CD4-positive, alpha-beta T cell treated with Interleukin-1 beta for 1 hour (primary cell): Measurements from ENCODE around the gene PLET1.

ENCODE experiments used
- DNase-seq, 2 donors: peaks; one replicate each; pipeline ENCODE4 v3.0.0-alpha.2; 2020 to 2022

PLET1 gene

DNA sequence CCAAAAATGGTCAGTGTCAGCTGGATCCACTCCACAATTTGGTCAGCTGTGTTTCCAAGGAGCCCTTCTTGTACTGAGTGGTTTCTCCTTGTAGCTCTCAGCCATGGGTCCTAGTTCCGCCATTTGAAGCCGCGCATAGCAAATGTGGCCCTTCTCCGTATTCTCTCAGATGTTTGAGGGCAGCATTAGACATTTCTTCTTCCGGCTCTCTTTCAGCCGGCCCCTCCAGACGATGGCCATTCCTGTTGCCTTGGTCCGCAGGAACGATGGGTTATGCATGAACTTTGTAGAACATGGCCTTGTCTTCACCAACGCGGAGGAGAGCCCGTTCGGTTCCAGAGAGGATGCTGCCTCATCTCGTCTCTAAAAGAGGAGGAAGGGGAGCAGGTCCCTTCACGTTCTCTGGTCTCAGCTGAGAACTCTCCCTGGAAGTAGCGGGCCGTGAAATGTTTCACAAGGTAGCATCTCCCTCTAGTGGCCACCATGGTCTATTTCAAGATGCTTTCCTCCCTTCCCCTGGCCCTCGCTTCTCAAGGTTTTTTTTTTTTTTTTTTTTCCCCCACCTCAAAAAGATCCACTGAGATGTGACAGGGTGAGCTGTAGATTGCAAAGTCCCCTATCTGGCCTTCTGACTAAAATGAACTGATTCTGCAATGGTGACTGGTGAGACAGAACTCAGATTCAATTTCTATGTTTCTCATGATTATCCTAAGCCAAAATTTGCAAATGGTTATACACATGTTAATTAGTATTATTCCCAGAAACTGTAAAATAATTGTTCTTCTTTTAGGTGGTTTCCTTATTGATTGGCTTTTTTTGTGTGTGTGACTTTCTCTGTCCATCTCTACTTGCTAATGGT is 19.8 kb upstream of the PLET1 start:
- peak; percentile 74 to 83 for DNase-seq

DNA sequence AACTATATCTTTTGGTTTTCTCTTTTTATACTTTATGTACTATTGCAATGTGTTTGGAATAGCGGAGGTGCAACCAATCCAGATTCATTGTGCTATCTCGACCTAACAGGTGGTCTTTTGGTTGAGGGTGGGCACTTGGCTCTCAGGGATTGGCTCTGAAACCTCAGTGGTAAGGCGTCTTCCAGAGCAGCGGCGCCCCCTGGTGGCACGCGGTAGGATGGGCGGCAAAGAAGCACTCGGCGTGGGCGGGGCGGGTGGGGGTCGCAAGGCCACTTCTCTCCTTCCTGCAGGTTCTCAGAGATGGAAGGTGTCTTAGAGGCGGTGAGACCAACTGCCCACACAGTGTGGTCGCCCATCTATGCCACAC is 19.2 kb upstream of the PLET1 start:
- DNase-seq, result peak; percentile 71 to 75

GRCh38 chr11:112278803-112279202 is 18.1 kb upstream of the PLET1 start:
- DNase-seq, result no peak

DNA sequence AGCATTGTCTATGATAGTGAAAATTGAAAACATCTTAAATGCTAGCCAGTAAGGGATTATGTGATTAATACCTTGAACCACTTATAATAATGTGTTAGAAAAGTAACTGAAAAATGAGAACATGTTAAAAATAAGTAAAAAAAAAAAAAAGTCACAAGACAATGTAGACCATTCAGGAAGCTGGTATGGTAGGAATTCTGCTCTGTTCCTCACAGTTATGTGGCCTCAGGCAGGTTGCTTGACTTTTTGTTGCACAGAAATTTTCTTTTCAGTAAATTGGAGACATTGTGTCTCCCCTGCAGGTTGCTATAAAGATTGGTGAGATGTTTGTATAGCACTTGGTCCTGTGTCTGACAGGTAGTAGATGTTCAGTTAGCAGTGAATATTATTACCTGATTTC is 17.3 kb upstream of the PLET1 start:
- no peak for DNase-seq

- no peak for DNase-seq
Measured at GRCh38 chr11:112277029-112277428, 16.4 kb upstream of the PLET1 start.

DNA sequence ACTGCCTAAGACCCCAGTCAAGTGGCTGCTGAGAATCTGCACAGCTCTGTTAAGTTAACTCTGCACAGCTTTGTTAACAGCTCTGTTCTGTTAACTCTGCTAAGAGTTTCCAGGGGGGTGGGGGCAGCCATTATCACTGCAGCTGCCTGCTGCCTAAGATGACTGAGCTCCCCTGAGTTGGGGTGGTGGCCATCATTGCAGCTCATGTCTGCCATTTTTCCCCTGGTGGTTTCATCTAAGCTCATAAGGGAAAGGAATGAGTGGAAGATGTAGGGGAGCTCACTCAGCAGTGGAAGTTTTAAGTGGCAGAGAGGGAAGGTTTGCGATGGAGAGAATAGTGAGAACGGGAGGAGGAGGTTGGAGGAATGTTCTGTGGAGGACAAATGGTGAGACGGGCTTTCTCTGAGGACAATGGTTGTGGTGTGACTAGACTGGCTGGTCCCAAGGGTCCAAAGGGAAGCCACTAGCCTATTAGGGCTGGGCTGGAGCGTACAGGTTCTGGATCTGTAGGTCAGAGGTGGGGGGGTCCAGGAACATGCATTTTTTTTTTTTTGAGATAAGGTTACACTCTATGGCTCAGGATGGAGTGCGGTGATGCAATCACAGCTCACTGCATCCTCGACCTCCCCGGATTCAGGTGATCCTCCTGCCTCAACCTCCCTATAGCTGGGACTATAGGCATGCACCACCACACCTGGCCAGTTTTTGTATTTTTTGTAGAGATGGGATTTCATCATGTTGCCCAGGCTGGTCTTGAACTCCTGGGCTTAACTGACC is 13.5 kb upstream of the PLET1 start:
- DNase-seq, result no peak

DNA sequence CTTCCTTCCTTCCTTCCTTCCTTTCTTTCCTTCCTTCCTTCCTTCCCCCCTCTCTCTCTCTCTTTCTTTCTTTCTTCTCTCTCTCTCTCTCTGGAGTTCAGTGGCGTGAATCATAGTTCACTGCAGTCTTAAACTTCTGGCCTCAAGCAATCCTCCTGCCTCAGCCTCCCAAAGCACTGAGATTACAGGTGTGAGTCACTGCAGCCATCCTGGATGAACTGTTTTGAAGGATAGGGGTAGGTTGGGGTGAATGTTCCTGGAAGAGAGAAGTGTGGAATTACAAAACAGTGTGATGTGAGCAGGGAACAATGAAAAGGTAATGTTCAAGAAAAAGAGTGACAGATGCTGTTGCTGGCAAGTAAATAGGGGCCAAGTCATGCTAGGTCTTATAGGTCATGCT is 12.4 kb upstream of the PLET1 start:
- DNase-seq, result no peak

- no peak for DNase-seq
Measured at GRCh38 chr11:112271242-112271641, 10.6 kb upstream of the PLET1 start.

- DNase-seq, result no peak
Measured at GRCh38 chr11:112270551-112271180, 10.0 kb upstream of the PLET1 start.

DNA sequence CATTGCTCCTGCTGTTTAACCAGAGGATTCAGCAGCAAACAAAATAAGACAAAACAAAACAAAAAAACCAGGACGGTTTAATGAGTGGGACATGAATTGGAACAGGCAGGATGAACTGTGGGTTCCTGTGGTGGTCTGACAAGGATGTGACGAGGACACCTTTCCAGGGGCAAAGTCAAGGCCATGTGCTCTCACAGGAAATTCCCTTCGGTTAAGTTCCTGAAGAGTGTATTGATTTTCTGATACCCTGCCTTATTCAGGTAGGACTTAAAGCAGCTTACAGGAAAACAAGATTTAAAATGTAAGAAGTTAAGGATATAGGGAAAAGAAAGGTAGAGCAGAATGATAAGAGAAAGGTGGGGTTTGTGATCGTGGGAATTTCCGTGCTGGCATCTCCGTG is 8.5 kb upstream of the PLET1 start:
- DNase-seq, result no peak

GRCh38 chr11:112268406-112268805 is 7.7 kb upstream of the PLET1 start:
- DNase-seq, result no peak

- no peak for DNase-seq
Measured at GRCh38 chr11:112267188-112267591, 6.5 kb upstream of the PLET1 start.

DNA sequence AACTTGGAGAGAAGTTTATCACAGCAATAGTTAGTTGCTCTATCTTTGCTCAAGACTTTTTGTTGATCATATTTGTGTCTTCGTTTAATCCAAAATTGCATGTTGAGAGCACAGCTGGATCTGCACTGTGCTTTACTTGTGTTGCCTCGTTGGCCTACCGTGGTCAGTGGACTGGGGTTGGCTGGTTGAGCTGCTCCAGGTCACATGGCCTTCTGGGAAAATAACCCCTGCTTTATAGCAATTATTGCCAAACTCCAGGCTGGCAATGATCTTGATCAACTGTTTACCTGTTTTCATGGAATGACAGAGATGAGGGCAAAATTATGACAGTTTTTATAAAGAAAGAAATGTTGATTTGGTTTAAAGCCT is 5.7 kb upstream of the PLET1 start:
- no peak for DNase-seq

DNA sequence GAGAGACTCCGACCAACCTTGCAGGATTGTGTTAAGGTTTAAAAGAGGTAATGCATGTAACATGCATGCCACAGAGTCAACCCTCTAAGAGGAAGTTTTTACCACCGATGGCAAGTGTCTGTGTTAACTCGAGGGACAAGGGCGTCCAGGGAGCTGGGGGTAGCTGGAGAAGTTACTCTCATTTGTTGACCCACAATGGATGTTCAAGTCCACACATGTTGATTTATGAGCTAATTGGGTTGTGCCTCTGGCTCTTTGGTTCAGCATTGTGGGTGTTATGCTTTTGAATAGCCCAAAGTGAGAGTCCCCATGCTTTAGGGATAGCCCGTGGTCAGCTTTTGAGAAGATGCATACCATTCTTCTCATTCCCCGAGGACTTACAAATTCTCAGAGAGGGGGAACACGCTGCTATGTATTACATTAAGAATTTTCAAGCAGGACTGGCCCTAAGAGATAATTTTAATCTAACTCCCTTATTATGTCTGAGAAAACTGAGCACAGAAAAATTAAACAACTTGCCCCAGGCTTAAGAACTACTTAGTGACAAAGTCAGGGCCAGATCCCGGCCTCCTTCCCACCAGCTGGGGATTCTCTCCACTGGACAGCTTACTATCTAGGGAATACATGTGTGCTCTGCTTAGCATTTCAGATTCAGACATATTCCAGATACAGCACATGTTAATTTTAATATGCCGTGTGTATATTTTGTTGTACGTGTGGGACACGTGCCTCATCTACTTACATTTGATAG is 5.2 kb upstream of the PLET1 start:
- DNase-seq, result no peak

GRCh38 chr11:112255067-112255720 is 5.5 kb downstream of the PLET1 start:
- DNase-seq, result no peak

GRCh38 chr11:112253605-112254242 is 6.9 kb downstream of the PLET1 start:
- no peak for DNase-seq

GRCh38 chr11:112249871-112250610 is 10.6 kb downstream of the PLET1 start:
- no peak for DNase-seq

DNA sequence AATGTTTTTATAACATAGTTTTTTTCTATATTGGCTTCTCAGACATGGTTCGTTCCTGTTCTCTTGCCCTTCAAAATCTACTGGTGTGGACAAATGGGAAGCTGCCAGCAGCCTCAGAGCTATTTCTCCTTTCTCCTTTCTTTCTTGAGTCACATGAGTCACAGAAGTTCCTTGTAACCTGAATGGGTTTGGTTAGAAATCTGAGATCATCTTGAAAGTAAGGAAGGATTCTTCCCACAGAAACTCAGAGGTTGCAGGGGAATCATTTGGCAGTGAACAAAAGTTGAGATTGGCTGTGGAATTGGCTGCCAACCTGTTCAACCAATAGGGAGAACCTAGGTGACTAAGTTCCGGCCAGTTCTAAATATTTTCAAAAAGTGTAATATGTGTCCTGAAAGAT is 12.5 kb downstream of the PLET1 start:
- no peak for DNase-seq

GRCh38 chr11:112247201-112247600 is 13.5 kb downstream of the PLET1 start:
- no peak for DNase-seq

DNA sequence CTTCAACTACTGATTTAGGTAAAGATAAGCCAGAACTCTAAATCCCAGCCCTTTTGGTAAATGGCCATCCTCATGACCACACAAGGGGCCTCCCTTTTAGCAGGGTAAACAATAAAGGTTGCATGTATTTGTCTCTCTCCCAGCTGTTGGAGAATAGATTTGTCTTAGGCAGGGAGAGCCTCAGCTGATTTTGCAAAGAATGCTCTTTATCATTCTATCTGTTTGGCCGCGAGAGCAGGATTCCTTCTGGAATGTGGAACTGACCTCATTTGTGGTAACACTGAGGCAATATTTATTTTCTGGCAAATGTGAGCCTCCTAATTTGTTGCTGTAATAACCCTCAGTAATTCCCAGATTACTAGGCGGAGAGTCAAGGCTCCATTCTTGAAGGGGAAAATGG is 19.2 kb downstream of the PLET1 start:
- no peak for DNase-seq

DNA sequence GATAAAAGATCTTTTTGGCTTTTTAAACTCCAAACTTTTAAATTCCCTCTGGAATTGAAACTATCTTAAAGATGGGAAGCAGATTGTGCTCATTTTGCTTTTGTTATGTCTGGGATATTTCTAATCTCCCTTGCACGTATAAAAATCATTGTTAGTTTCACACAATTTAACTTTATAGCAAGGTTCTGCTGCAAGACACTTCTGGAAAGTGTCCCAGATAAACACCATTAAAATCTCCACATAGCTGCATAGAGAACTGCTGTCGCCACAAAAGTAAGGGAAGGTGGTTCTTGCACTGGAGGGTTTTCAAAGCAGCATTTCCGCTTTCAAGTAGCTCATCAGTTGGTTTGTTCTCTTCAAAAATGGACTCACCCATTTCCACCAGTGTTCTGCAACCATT is 22.6 kb downstream of the PLET1 start:
- DNase-seq, result no peak
